GM23338 (cell line): ENCODE measurements around the gene ANKIB1. TPM values are rescaled to one million over a fixed set of nuclear protein-coding genes. Genes with fewer than 3 reads are reported as not detected.

Source experiments
- ATAC-seq: fragments of 200-7000 bp; cut with Tn5 transposase; 3 replicates; pipeline ENCODE4 v1.9.1; 2020
- DNase-seq: peaks from one replicate; pipeline ENCODE4 v3.0.0-alpha.2; 2015; ENCODE audit warnings: low spot score
- H2AFZ ChIP-seq: fragments of 200-600 bp; sonication (generic); 2 replicates; pipeline ENCODE4 v1.8.0; 2016; ENCODE audit warnings: antibody characterized with exemption, mild to moderate bottlenecking, moderate library complexity
- H3F3A ChIP-seq: fragments of 200-600 bp; sonication (generic); replicated peaks from 2 replicates; pipeline ENCODE4 v1.8.0; 2017; ENCODE audit warnings: antibody characterized with exemption, mixed run types, low read depth
- H3K27ac ChIP-seq: fragments of 200-600 bp; sonication (generic); 2 replicates; pipeline ENCODE4 v1.6.1; 2016; ENCODE audit warnings: low read depth
- H3K27me3 ChIP-seq: fragments of 200-600 bp; sonication (generic); 2 replicates; pipeline ENCODE4 v1.8.0; 2016; ENCODE audit warnings: mild to moderate bottlenecking, mixed run types, moderate library complexity; ENCODE audit not compliant: insufficient read depth
- H3K36me3 ChIP-seq: fragments of 200-600 bp; sonication (generic); 2 replicates; pipeline ENCODE4 v1.8.0; 2016; ENCODE audit warnings: mild to moderate bottlenecking; ENCODE audit not compliant: insufficient read depth
- H3K4me1 ChIP-seq: fragments of 200-600 bp; sonication (generic); 2 replicates; pipeline ENCODE4 v1.8.0; 2016; ENCODE audit warnings: mild to moderate bottlenecking, moderate library complexity; ENCODE audit not compliant: insufficient read depth
- H3K4me2 ChIP-seq: fragments of 200-600 bp; sonication (generic); 2 replicates; pipeline ENCODE4 v1.7.1; 2017; ENCODE audit warnings: mixed run types
- H3K4me3 ChIP-seq: fragments of 200-600 bp; sonication (generic); 2 replicates; pipeline ENCODE4 v1.6.1; 2016; ENCODE audit warnings: mixed run types
- H3K79me2 ChIP-seq: fragments of 200-600 bp; sonication (generic); replicated peaks from 2 replicates; pipeline ENCODE4 v1.8.0; 2017; ENCODE audit warnings: mild to moderate bottlenecking; ENCODE audit not compliant: insufficient read depth
- H3K9me2 ChIP-seq: fragments of 200-600 bp; sonication (generic); 2 replicates; pipeline ENCODE4 v1.8.0; 2017; ENCODE audit not compliant: insufficient read depth
- H4K20me1 ChIP-seq: fragments of 200-600 bp; sonication (generic); replicated peaks from 2 replicates; pipeline ENCODE4 v1.8.0; 2017; ENCODE audit warnings: mild to moderate bottlenecking; ENCODE audit not compliant: insufficient read depth
- H3K27ac Mint-ChIP-seq: 2 replicates; pipeline ENCODE4 v1.8.0; 2020; ENCODE audit warnings: inconsistent platforms, mild to moderate bottlenecking, moderate library complexity, mixed read lengths
- H3K27me3 Mint-ChIP-seq: 3 replicates; pipeline ENCODE4 v1.8.0; 2022; ENCODE audit warnings: low read depth, mild to moderate bottlenecking, moderate library complexity, mixed read lengths, inconsistent platforms; ENCODE audit not compliant: insufficient read depth, poor library complexity
- H3K36me3 Mint-ChIP-seq: 3 replicates; pipeline ENCODE4 v1.8.0; 2021; ENCODE audit warnings: low read depth, mild to moderate bottlenecking, inconsistent platforms, moderate library complexity, mixed read lengths
- H3K4me1 Mint-ChIP-seq: 3 replicates; pipeline ENCODE4 v1.8.0; 2020; ENCODE audit warnings: mild to moderate bottlenecking, inconsistent platforms, mixed read lengths
- H3K4me3 Mint-ChIP-seq: 3 replicates; pipeline ENCODE4 v1.8.0; 2021; ENCODE audit warnings: moderate library complexity, mild to moderate bottlenecking, inconsistent platforms, mixed read lengths
- H3K9me3 Mint-ChIP-seq: 3 replicates; pipeline ENCODE4 v1.8.0; 2020; ENCODE audit warnings: moderate library complexity, mild to moderate bottlenecking, inconsistent platforms, mixed read lengths
- CREB1 ChIP-seq: fragments of 250-450 bp; sonication (Bioruptor Pico); IDR thresholded peaks from 2 replicates; pipeline ENCODE4 v1.5.0; 2020; ENCODE audit warnings: low read depth, mild to moderate bottlenecking, moderate library complexity
- EZH2 ChIP-seq: fragments of 200-600 bp; sonication (generic); IDR thresholded peaks from one replicate; pipeline ENCODE4 v1.8.0; 2017; ENCODE audit warnings: antibody characterized with exemption, mild to moderate bottlenecking, low read depth; ENCODE audit not compliant: unreplicated experiment
- EZH2phosphoT487 ChIP-seq: fragments of 200-600 bp; sonication (generic); IDR thresholded peaks from one replicate; pipeline ENCODE4 v1.8.1; 2018; ENCODE audit warnings: antibody characterized with exemption; ENCODE audit not compliant: unreplicated experiment
- JUNB ChIP-seq: IDR thresholded peaks from one replicate; pipeline ENCODE4 v1.6.1; 2016; ENCODE audit warnings: antibody characterized with exemption; ENCODE audit not compliant: unreplicated experiment
- NANOG ChIP-seq: IDR thresholded peaks from 2 replicates; pipeline ENCODE4 v1.6.1; 2016; ENCODE audit warnings: antibody characterized with exemption, borderline replicate concordance
- POLR2AphosphoS5 ChIP-seq: IDR thresholded peaks from 2 replicates; pipeline ENCODE4 v1.6.1; 2016; ENCODE audit warnings: antibody characterized with exemption, low read depth
- STAT1 ChIP-seq: IDR thresholded peaks from one replicate; pipeline ENCODE4 v1.6.1; 2016; ENCODE audit warnings: antibody characterized with exemption; ENCODE audit not compliant: unreplicated experiment
- ZNF114 ChIP-seq: fragments of 250-450 bp; sonication (Bioruptor Pico); IDR thresholded peaks from 2 replicates; pipeline ENCODE4 v1.5.0; 2020; ENCODE audit warnings: mild to moderate bottlenecking, moderate library complexity
- ZNF331 ChIP-seq: fragments of 250-450 bp; sonication (Bioruptor Pico); IDR thresholded peaks from 2 replicates; pipeline ENCODE4 v1.5.0; 2020; ENCODE audit warnings: low read depth, mild to moderate bottlenecking, moderate library complexity
- polyA plus RNA-seq: library from polyadenylated mRNA; unstranded; fragments of >200 nt; fragmentation: Nextera tagmentation; extraction: Ambion mirVana; gene quantifications from 2 replicates; pipeline ENCODE4 v1.2.1, GENCODE V29; 2016
- total RNA-seq: library from RNA; depleted of rRNA; stranded (reverse); fragments of >200 nt; shearing (Covaris generic); gene quantifications from 2 replicates; pipeline ENCODE4 v1.2.3, GENCODE V29; 2014
- TF ChIP-seq, protein P1 (sequence below): IDR thresholded peaks from 2 replicates; pipeline ENCODE4 v1.6.1; 2016; ENCODE audit warnings: antibody characterized with exemption
- TF ChIP-seq, protein P2 (sequence below), 2 experiments: fragments of 200-600 bp in 1 of 2; sonication (generic) in 1 of 2; conservative IDR thresholded peaks; 2 replicates each; pipeline versions ENCODE4 v1.5.1 to v1.6.1; 2016 to 2017; ENCODE audit warnings: antibody characterized with exemption in 2 of 2, low read depth in 2 of 2, mild to moderate bottlenecking in 2 of 2, moderate library complexity in 1 of 2
- TF ChIP-seq, protein P3 (sequence below): fragments of 250-450 bp; sonication (Bioruptor Pico); IDR thresholded peaks from 2 replicates; pipeline ENCODE4 v1.5.0; 2020; ENCODE audit warnings: mild to moderate bottlenecking, moderate library complexity
- TF ChIP-seq, protein P4 (sequence below): IDR thresholded peaks from one replicate; pipeline ENCODE4 v1.6.1; 2018; ENCODE audit warnings: antibody characterized with exemption; ENCODE audit not compliant: unreplicated experiment

ANKIB1 gene
- total and polyA plus RNA-seq, 2 experiments from 2014 or later = 19.1 to 40.3 TPM

DNA sequence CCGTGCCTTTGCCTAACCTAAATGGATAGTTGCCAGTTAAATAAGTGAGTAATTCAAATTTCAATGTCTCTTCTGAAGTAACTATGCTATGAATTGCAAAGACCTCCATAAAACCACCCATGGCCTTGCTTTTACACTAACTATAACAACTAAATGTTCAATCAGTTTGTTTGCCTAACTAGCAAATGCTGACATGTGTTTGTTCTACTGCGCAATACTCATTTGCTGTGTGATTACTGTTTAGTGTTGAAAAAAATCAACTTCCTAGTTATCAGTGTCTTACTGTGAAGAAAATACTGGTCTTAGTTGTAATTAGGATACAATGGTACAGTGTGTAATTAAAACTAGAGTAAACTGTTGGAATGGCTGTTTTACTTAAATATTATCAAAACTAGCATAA, 154.2 kb downstream of the ANKIB1 start:
- TF ChIP-seq NANOG (no peak), EZH2 (no peak), CREB1 (CRISPR knock-in tag) (no peak), ZNF331 (CRISPR knock-in tag) (no peak), JUNB (no peak), EZH2phosphoT487 (no peak), POLR2AphosphoS5 (no peak), STAT1 (no peak), ZNF114 (no peak)
- TF ChIP-seq, protein P1, sequence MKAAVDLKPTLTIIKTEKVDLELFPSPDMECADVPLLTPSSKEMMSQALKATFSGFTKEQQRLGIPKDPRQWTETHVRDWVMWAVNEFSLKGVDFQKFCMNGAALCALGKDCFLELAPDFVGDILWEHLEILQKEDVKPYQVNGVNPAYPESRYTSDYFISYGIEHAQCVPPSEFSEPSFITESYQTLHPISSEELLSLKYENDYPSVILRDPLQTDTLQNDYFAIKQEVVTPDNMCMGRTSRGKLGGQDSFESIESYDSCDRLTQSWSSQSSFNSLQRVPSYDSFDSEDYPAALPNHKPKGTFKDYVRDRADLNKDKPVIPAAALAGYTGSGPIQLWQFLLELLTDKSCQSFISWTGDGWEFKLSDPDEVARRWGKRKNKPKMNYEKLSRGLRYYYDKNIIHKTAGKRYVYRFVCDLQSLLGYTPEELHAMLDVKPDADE = no peak
- TF ChIP-seq, protein P2, sequence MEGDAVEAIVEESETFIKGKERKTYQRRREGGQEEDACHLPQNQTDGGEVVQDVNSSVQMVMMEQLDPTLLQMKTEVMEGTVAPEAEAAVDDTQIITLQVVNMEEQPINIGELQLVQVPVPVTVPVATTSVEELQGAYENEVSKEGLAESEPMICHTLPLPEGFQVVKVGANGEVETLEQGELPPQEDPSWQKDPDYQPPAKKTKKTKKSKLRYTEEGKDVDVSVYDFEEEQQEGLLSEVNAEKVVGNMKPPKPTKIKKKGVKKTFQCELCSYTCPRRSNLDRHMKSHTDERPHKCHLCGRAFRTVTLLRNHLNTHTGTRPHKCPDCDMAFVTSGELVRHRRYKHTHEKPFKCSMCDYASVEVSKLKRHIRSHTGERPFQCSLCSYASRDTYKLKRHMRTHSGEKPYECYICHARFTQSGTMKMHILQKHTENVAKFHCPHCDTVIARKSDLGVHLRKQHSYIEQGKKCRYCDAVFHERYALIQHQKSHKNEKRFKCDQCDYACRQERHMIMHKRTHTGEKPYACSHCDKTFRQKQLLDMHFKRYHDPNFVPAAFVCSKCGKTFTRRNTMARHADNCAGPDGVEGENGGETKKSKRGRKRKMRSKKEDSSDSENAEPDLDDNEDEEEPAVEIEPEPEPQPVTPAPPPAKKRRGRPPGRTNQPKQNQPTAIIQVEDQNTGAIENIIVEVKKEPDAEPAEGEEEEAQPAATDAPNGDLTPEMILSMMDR (conservative IDR thresholded peaks at IDR 0.05; ENCODE audit: low read depth in 2 of 2) = no peak
- TF ChIP-seq, protein P3, sequence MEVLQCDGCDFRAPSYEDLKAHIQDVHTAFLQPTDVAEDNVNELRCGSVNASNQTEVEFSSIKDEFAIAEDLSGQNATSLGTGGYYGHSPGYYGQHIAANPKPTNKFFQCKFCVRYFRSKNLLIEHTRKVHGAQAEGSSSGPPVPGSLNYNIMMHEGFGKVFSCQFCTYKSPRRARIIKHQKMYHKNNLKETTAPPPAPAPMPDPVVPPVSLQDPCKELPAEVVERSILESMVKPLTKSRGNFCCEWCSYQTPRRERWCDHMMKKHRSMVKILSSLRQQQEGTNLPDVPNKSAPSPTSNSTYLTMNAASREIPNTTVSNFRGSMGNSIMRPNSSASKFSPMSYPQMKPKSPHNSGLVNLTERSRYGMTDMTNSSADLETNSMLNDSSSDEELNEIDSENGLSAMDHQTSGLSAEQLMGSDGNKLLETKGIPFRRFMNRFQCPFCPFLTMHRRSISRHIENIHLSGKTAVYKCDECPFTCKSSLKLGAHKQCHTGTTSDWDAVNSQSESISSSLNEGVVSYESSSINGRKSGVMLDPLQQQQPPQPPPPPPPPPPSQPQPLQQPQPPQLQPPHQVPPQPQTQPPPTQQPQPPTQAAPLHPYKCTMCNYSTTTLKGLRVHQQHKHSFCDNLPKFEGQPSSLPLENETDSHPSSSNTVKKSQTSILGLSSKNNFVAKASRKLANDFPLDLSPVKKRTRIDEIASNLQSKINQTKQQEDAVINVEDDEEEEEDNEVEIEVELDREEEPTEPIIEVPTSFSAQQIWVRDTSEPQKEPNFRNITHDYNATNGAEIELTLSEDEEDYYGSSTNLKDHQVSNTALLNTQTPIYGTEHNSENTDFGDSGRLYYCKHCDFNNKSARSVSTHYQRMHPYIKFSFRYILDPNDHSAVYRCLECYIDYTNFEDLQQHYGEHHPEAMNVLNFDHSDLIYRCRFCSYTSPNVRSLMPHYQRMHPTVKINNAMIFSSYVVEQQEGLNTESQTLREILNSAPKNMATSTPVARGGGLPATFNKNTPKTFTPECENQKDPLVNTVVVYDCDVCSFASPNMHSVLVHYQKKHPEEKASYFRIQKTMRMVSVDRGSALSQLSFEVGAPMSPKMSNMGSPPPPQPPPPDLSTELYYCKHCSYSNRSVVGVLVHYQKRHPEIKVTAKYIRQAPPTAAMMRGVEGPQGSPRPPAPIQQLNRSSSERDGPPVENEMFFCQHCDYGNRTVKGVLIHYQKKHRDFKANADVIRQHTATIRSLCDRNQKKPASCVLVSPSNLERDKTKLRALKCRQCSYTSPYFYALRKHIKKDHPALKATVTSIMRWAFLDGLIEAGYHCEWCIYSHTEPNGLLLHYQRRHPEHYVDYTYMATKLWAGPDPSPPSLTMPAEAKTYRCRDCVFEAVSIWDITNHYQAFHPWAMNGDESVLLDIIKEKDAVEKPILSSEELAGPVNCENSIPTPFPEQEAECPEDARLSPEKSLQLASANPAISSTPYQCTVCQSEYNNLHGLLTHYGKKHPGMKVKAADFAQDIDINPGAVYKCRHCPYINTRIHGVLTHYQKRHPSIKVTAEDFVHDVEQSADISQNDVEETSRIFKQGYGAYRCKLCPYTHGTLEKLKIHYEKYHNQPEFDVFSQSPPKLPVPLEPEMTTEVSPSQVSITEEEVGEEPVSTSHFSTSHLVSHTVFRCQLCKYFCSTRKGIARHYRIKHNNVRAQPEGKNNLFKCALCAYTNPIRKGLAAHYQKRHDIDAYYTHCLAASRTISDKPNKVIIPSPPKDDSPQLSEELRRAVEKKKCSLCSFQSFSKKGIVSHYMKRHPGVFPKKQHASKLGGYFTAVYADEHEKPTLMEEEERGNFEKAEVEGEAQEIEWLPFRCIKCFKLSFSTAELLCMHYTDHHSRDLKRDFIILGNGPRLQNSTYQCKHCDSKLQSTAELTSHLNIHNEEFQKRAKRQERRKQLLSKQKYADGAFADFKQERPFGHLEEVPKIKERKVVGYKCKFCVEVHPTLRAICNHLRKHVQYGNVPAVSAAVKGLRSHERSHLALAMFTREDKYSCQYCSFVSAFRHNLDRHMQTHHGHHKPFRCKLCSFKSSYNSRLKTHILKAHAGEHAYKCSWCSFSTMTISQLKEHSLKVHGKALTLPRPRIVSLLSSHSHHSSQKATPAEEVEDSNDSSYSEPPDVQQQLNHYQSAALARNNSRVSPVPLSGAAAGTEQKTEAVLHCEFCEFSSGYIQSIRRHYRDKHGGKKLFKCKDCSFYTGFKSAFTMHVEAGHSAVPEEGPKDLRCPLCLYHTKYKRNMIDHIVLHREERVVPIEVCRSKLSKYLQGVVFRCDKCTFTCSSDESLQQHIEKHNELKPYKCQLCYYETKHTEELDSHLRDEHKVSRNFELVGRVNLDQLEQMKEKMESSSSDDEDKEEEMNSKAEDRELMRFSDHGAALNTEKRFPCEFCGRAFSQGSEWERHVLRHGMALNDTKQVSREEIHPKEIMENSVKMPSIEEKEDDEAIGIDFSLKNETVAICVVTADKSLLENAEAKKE = no peak
- TF ChIP-seq, protein P4, sequence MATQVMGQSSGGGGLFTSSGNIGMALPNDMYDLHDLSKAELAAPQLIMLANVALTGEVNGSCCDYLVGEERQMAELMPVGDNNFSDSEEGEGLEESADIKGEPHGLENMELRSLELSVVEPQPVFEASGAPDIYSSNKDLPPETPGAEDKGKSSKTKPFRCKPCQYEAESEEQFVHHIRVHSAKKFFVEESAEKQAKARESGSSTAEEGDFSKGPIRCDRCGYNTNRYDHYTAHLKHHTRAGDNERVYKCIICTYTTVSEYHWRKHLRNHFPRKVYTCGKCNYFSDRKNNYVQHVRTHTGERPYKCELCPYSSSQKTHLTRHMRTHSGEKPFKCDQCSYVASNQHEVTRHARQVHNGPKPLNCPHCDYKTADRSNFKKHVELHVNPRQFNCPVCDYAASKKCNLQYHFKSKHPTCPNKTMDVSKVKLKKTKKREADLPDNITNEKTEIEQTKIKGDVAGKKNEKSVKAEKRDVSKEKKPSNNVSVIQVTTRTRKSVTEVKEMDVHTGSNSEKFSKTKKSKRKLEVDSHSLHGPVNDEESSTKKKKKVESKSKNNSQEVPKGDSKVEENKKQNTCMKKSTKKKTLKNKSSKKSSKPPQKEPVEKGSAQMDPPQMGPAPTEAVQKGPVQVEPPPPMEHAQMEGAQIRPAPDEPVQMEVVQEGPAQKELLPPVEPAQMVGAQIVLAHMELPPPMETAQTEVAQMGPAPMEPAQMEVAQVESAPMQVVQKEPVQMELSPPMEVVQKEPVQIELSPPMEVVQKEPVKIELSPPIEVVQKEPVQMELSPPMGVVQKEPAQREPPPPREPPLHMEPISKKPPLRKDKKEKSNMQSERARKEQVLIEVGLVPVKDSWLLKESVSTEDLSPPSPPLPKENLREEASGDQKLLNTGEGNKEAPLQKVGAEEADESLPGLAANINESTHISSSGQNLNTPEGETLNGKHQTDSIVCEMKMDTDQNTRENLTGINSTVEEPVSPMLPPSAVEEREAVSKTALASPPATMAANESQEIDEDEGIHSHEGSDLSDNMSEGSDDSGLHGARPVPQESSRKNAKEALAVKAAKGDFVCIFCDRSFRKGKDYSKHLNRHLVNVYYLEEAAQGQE = no peak
- Mint-ChIP-seq H3K36me3 (peaks cover 16% of the 10 kb centered on the region), H3K4me1 (peaks cover 10% of the 10 kb centered on the region), H3K9me3 (no peaks in the 10 kb centered on the region), H3K27ac (no peak overlapping the region), H3K27me3 (no peaks in the 10 kb centered on the region), H3K4me3 (no peak overlapping the region)
- Histone ChIP-seq H3F3A (no peaks in the 10 kb centered on the region; the same call in 1 of the 2 replicates), H3K27ac (no peak overlapping the region), H3K27me3 (no peaks in the 10 kb centered on the region), H3K4me1 (no peaks in the 10 kb centered on the region), H3K9me2 (no peaks in the 10 kb centered on the region), H3K79me2 (no peaks in the 10 kb centered on the region), H2AFZ (no peak overlapping the region), H3K4me3 (no peak overlapping the region), H4K20me1 (no peaks in the 10 kb centered on the region), H3K36me3 (no peaks in the 10 kb centered on the region; the same call in 1 of the 2 replicates), H3K4me2 (no peak overlapping the region)
- ATAC-seq (no peak), DNase-seq (no peak)
